SK-N-MC (cell line): Measurements from ENCODE around the gene MYO1D.

Experiments used
- EZH2 ChIP-seq: fragments of 200-600 bp; sonication (generic); IDR thresholded peaks from one replicate; pipeline ENCODE4 v1.6.1; 2017; ENCODE audit warnings: antibody characterized with exemption
- POLR2AphosphoS5 ChIP-seq: IDR thresholded peaks from 2 replicates; pipeline ENCODE4 v1.6.1; 2012; ENCODE audit warnings: mild to moderate bottlenecking, low read depth, low read length, borderline replicate concordance

DNA sequence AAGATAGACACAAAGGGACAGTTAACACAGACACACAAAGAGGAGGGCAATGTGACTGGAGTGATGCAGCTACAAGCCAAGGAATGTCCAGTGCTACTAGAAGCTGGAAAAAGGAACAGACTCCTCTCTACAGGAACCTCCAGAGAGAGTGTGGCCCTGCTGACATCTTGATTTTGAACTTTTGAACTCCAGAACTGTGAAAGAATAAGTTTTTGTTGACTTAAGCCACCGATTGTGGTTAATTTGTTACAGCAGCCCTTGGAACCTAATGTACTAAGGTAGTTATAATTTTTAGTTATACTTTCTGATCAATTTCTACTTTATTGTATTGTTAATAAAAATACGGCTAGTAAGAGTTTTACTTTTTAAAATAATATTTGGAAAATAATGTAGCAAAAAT lies 129.1 kb downstream of the MYO1D start:
- TF ChIP-seq POLR2AphosphoS5 (no peak), EZH2 (no peak)
